PC-9 (cell line): ENCODE measurements around the gene CDKN2B-AS1. TPM values are rescaled to one million over a fixed set of nuclear protein-coding genes. Genes with fewer than 3 reads are reported as not detected.
A peak's percentile ranks its signal among the peaks of the same experiment; 100 is the strongest.

Source experiments
- BruUV-seq: library from RNA; stranded (reverse); fragments of 400-500 nt; replicated peaks from 2 replicates; lab custom pipeline; 2021; lab: Mats Ljungman, UMichigan
- CTCF ChIA-PET: fragments of 300-600 bp; sonication (Branson Sonifier 250); formaldehyde crosslinking; loops from one replicate; lab custom pipeline; 2022; ENCODE audit warnings: antibody characterized with exemption; lab: Charles Lee
- POLR2A ChIA-PET: fragments of 300-600 bp; sonication (Branson Sonifier 250); formaldehyde crosslinking; loops from one replicate; lab custom pipeline; 2022; ENCODE audit warnings: antibody characterized with exemption; ENCODE audit not compliant: unreplicated experiment; lab: Charles Lee
- DNase-seq, 2 experiments: peaks; one replicate each; pipeline versions ENCODE4 v3.0.0 to v3.0.0-alpha.2; 2015 to 2022; ENCODE audit warnings: mixed read lengths in 1 of 2
- H2AFZ ChIP-seq: fragments of 200-600 bp; sonication (generic); 2 replicates; pipeline ENCODE4 v1.8.1; 2017; ENCODE audit warnings: antibody characterized with exemption
- H3F3A ChIP-seq: fragments of 200-600 bp; sonication (generic); 2 replicates; pipeline ENCODE4 v1.8.1; 2017; ENCODE audit warnings: antibody characterized with exemption, mild to moderate bottlenecking, low read depth; ENCODE audit not compliant: insufficient read depth
- H3K27ac ChIP-seq: fragments of 200-600 bp; sonication (generic); 2 replicates; pipeline ENCODE4 v1.6.1; 2016; ENCODE audit warnings: mixed run types
- H3K27me3 ChIP-seq: fragments of 200-600 bp; sonication (generic); 2 replicates; pipeline ENCODE4 v1.6.1; 2016; ENCODE audit warnings: low read depth, mixed run types; ENCODE audit not compliant: insufficient read depth
- H3K36me3 ChIP-seq: fragments of 200-600 bp; sonication (generic); 2 replicates; pipeline ENCODE4 v1.6.1; 2016; ENCODE audit warnings: low read depth, mixed run types
- H3K4me1 ChIP-seq: fragments of 200-600 bp; sonication (generic); replicated peaks from 2 replicates; pipeline ENCODE4 v1.6.1; 2016; ENCODE audit warnings: mixed run types; ENCODE audit not compliant: insufficient read depth
- H3K4me2 ChIP-seq: fragments of 200-600 bp; sonication (generic); 2 replicates; pipeline ENCODE4 v1.6.1; 2017; ENCODE audit warnings: mixed run types
- H3K4me3 ChIP-seq: fragments of 200-600 bp; sonication (generic); 2 replicates; pipeline ENCODE4 v1.6.1; 2016; ENCODE audit warnings: mixed run types
- H3K79me2 ChIP-seq: fragments of 200-600 bp; sonication (generic); 2 replicates; pipeline ENCODE4 v1.6.1; 2017; ENCODE audit warnings: low read depth, mixed run types
- H3K9me2 ChIP-seq: fragments of 200-600 bp; sonication (generic); 2 replicates; pipeline ENCODE4 v1.8.1; 2017; ENCODE audit warnings: mild to moderate bottlenecking; ENCODE audit not compliant: insufficient read depth
- H3K9me3 ChIP-seq: fragments of 200-600 bp; sonication (generic); 2 replicates; pipeline ENCODE4 v1.8.1; 2016; ENCODE audit warnings: low read depth; ENCODE audit not compliant: insufficient read depth
- H4K20me1 ChIP-seq: fragments of 200-600 bp; sonication (generic); 2 replicates; pipeline ENCODE4 v1.8.1; 2017; ENCODE audit not compliant: insufficient read depth
- CTCF ChIP-seq: fragments of 200-600 bp; sonication (generic); conservative IDR thresholded peaks from 2 replicates; pipeline ENCODE4 v1.6.1; 2017; ENCODE audit warnings: mixed run types, antibody characterized with exemption, mild to moderate bottlenecking, moderate library complexity
- EZH2 ChIP-seq: fragments of 200-600 bp; sonication (generic); IDR thresholded peaks from 2 replicates; pipeline ENCODE4 v1.8.0; 2017; ENCODE audit warnings: antibody characterized with exemption, low read depth
- intact Hi-C: fragments of 100-400 bp; cut with micrococcal nuclease; formaldehyde crosslinking; loops from one replicate; pipeline ENCODE4 v1.10.0; 2022; ENCODE audit not compliant: unreplicated experiment
- total RNA-seq: library from RNA; stranded (reverse); gene quantifications from 2 replicates; pipeline ENCODE4 v1.2.3, GENCODE V29; 2021

Gene CDKN2B-AS1
- total RNA-seq, 1 experiment from 2014 or later = 11.6 TPM

- H3K4me2 ChIP-seq = peak within 1 kb of the TSS; percentile 94
- peaks cover 18% of the 10 kb centered on the region for H3F3A ChIP-seq
- H3K4me1 ChIP-seq = peaks cover 27% of the 10 kb centered on the region; the same call in 1 of the 2 replicates
- no peaks in the 10 kb centered on the region for H3K27me3 ChIP-seq
- H3K9me3 ChIP-seq = no peaks in the 10 kb centered on the region
- ChIA-PET CTCF (interaction anchor here (0.6 to 1.1 kb wide), 4 partner anchors 14 to 441 kb away, joined by 3 to 8 read pairs (median 4); partner anchors contain the start of gene CDKN2B), POLR2A (interaction anchor here (0.6 kb wide), 3 partner anchors 14 to 192 kb away, joined by 3 to 45 read pairs (median 4); no protein-coding TSS in a partner anchor)
- H3K36me3 ChIP-seq = peaks cover 11% of the 10 kb centered on the region
- intact Hi-C loops = loop anchor here (1.0 kb wide), 1 partner anchor 180 kb away; no protein-coding TSS in a partner anchor
- peak within 1 kb of the TSS; percentile 85 for H2AFZ ChIP-seq
- no peaks in the 10 kb centered on the region for H4K20me1 ChIP-seq
- peaks cover 91% of the 10 kb centered on the region for H3K79me2 ChIP-seq
- DNase-seq = peak in 1 of 2 experiments; percentile 57
- TF ChIP-seq EZH2 (no peak), CTCF (no peak)
- peak within 1 kb of the TSS; percentile 78 for H3K27ac ChIP-seq
- H3K4me3 ChIP-seq = peak within 1 kb of the TSS; percentile 98
- H3K9me2 ChIP-seq = no peaks in the 10 kb centered on the region
- no TSS peak for BruUV-seq
Measured at GRCh38 chr9:21993893-21994555, 567 bp upstream of the CDKN2B-AS1 start, which contains the start of gene CDKN2A. CDKN2A (minus strand) TSS chr9:21994392.

DNA sequence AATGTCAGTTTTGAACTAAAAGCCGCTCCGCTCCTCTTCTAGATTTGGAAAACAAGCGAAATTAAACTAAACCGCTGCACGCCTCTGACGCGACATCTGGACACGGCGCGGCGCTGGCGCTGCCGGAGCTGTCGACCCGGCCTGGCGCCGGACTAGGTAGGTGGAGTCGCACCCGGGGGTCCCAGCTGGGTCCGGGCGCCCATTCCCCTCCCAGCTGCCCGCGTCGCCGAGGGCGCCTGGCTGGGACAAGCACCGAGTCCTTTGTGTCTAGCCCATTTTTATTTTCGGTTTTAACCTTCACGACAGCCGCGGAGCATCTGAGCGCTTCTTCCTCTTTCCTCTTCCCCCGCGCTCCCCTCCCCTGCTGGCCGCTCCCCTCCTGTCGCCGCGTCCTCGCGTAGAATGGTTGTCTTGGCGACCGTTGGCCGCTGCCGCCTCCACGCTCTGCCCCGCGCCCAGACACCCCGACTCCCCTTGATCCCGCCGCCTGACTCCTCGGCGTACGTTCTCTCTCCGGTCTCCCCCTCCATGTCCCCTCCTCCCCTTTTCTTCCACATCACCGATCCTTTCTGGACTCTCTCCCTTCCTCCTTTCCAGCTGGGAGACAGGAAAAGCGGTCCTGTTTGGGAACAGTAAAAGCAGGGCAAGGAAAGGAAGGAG is 545 bp downstream of the CDKN2B-AS1 start:
- TF ChIP-seq CTCF (no peak; the same call in 1 of the 2 replicates), EZH2 (no peak)
- intact Hi-C loops = loop anchor here (5.0 kb wide), 1 partner anchor 42 kb away; no protein-coding TSS in a partner anchor

More for the DNA sequence above, 545 bp downstream of the CDKN2B-AS1 start:
- Histone ChIP-seq H3K36me3 (peaks cover 7% of the 10 kb centered on the region; the same call in 1 of the 2 replicates), H3K27me3 (no peaks in the 10 kb centered on the region), H3F3A (peaks cover 18% of the 10 kb centered on the region), H3K27ac (peak overlapping the region; percentile 69), H2AFZ (peak overlapping the region; percentile 83), H3K79me2 (peaks cover 87% of the 10 kb centered on the region), H3K4me3 (peak overlapping the region; percentile 98), H3K4me2 (peak overlapping the region; percentile 87), H4K20me1 (no peaks in the 10 kb centered on the region), H3K4me1 (peaks cover 26% of the 10 kb centered on the region; the same call in 1 of the 2 replicates), H3K9me2 (no peaks in the 10 kb centered on the region), H3K9me3 (no peaks in the 10 kb centered on the region)
- ChIA-PET CTCF (interaction anchor here (0.6 to 1.1 kb wide), 4 partner anchors 12 to 243 kb away, joined by 3 to 8 read pairs (median 4); partner anchors contain the start of gene CDKN2B), POLR2A (interaction anchor here (0.5 to 0.6 kb wide), 2 partner anchors 119 to 217 kb away, joined by 4 to 8 read pairs; no protein-coding TSS in a partner anchor)
- DNase-seq = peak; percentile 50 to 76
- BruUV-seq = no TSS peak
